Activated CD4-positive, alpha-beta T cell treated with anti-CD3 and anti-CD28 coated beads, Interleukin-2, amount 10 ng/mL, durations not matched to agents 24 days and 14 days (primary cell): ENCODE measurements around the gene CDRT15L2. TPM values are rescaled to one million over a fixed set of nuclear protein-coding genes. Genes with fewer than 3 reads are reported as not detected.
"Not testable (repeated sequence)": the region's sequence is repeated elsewhere in the genome, so short reads cannot be mapped to it uniquely, and the experiment has no call there.

ENCODE experiments used
- DNase-seq: peaks from one replicate; pipeline ENCODE4 v3.0.0; 2022
- H3K27ac Mint-ChIP-seq: one replicate; pipeline ENCODE4 v1.8.0; 2022; ENCODE audit warnings: mild to moderate bottlenecking, mixed read lengths
- H3K27me3 Mint-ChIP-seq: one replicate; pipeline ENCODE4 v1.8.0; 2022; ENCODE audit warnings: mixed read lengths
- H3K36me3 Mint-ChIP-seq: one replicate; pipeline ENCODE4 v1.8.0; 2022; ENCODE audit warnings: low read depth, mild to moderate bottlenecking, mixed read lengths
- H3K4me1 Mint-ChIP-seq: one replicate; pipeline ENCODE4 v1.8.0; 2021; ENCODE audit warnings: mixed read lengths
- H3K4me3 Mint-ChIP-seq: one replicate; pipeline ENCODE4 v1.8.0; 2022; ENCODE audit warnings: mild to moderate bottlenecking, moderate library complexity, mixed read lengths
- H3K9me3 Mint-ChIP-seq: one replicate; pipeline ENCODE4 v1.8.0; 2021; ENCODE audit warnings: mixed read lengths
- intact Hi-C: fragments of 100-400 bp; cut with micrococcal nuclease; formaldehyde crosslinking; loops from one replicate; pipeline ENCODE4 v1.15.1; 2023
- total RNA-seq: library from RNA; stranded (reverse); gene quantifications from 2 replicates; pipeline ENCODE4 v1.2.3, GENCODE V29; 2022

The CDRT15L2 gene
- total RNA-seq, result not detected in 2 replicates

GRCh38 chr17:20579424-20579823 is at the start of gene CDRT15L2:
TSS of gene CDRT15L2 (plus strand) at chr17:20579724. CDS start at chr17:20579744, 20 bp downstream.
- H3K27ac Mint-ChIP-seq, H3K36me3 Mint-ChIP-seq, H3K9me3 Mint-ChIP-seq, H3K4me3 Mint-ChIP-seq, H3K27me3 Mint-ChIP-seq, intact Hi-C loops, DNase-seq, H3K4me1 Mint-ChIP-seq: not testable (repeated sequence)

GRCh38 chr17:20530104-20530503 is 49.4 kb upstream of the CDRT15L2 start:
- intact Hi-C loops, DNase-seq, H3K9me3 Mint-ChIP-seq, H3K27me3 Mint-ChIP-seq, H3K27ac Mint-ChIP-seq, H3K36me3 Mint-ChIP-seq, H3K4me1 Mint-ChIP-seq: not testable (repeated sequence)
- peak overlapping the region; percentile 57 for H3K4me3 Mint-ChIP-seq

- DNase-seq, result peak; percentile 52
- H3K36me3 Mint-ChIP-seq, H3K27ac Mint-ChIP-seq, H3K27me3 Mint-ChIP-seq, H3K4me1 Mint-ChIP-seq, intact Hi-C loops, H3K9me3 Mint-ChIP-seq: not testable (repeated sequence)
- H3K4me3 Mint-ChIP-seq, result peak overlapping the region; percentile 86
Measured at GRCh38 chr17:20532544-20533090, 46.9 kb upstream of the CDRT15L2 start.

- DNase-seq, result peak; percentile 24
- H3K27me3 Mint-ChIP-seq, intact Hi-C loops, H3K36me3 Mint-ChIP-seq, H3K4me1 Mint-ChIP-seq, H3K9me3 Mint-ChIP-seq: not testable (repeated sequence)
- H3K4me3 Mint-ChIP-seq, result peak overlapping the region; percentile 86
- H3K27ac Mint-ChIP-seq, result peak overlapping the region; percentile 41
Measured at GRCh38 chr17:20533206-20533605, 46.3 kb upstream of the CDRT15L2 start.

- H3K4me3 Mint-ChIP-seq, H3K27ac Mint-ChIP-seq, H3K9me3 Mint-ChIP-seq, H3K36me3 Mint-ChIP-seq, H3K27me3 Mint-ChIP-seq, H3K4me1 Mint-ChIP-seq, intact Hi-C loops: not testable (repeated sequence)
- peak; percentile 52 for DNase-seq
Measured at GRCh38 chr17:20534711-20535550, 44.6 kb upstream of the CDRT15L2 start.

GRCh38 chr17:20540414-20540813 is 39.1 kb upstream of the CDRT15L2 start:
- H3K4me1 Mint-ChIP-seq, H3K36me3 Mint-ChIP-seq, H3K27me3 Mint-ChIP-seq, intact Hi-C loops, H3K27ac Mint-ChIP-seq, H3K4me3 Mint-ChIP-seq, DNase-seq, H3K9me3 Mint-ChIP-seq: not testable (repeated sequence)

- H3K27me3 Mint-ChIP-seq, H3K36me3 Mint-ChIP-seq, H3K4me1 Mint-ChIP-seq, H3K27ac Mint-ChIP-seq, intact Hi-C loops, H3K9me3 Mint-ChIP-seq, H3K4me3 Mint-ChIP-seq, DNase-seq: not testable (repeated sequence)
Measured at GRCh38 chr17:20540865-20541264, 38.7 kb upstream of the CDRT15L2 start.

- H3K9me3 Mint-ChIP-seq, H3K4me3 Mint-ChIP-seq, H3K4me1 Mint-ChIP-seq, H3K36me3 Mint-ChIP-seq, intact Hi-C loops, DNase-seq, H3K27me3 Mint-ChIP-seq, H3K27ac Mint-ChIP-seq: not testable (repeated sequence)
Measured at GRCh38 chr17:20541853-20542546, 37.5 kb upstream of the CDRT15L2 start.

- H3K9me3 Mint-ChIP-seq, H3K36me3 Mint-ChIP-seq, H3K4me3 Mint-ChIP-seq, intact Hi-C loops, H3K4me1 Mint-ChIP-seq, H3K27ac Mint-ChIP-seq, DNase-seq, H3K27me3 Mint-ChIP-seq: not testable (repeated sequence)
Measured at GRCh38 chr17:20547923-20548322, 31.6 kb upstream of the CDRT15L2 start.

GRCh38 chr17:20552920-20553319 is 26.6 kb upstream of the CDRT15L2 start:
- H3K9me3 Mint-ChIP-seq, H3K27ac Mint-ChIP-seq, H3K27me3 Mint-ChIP-seq, DNase-seq, H3K36me3 Mint-ChIP-seq, H3K4me3 Mint-ChIP-seq, H3K4me1 Mint-ChIP-seq, intact Hi-C loops: not testable (repeated sequence)

GRCh38 chr17:20554728-20555127 is 24.8 kb upstream of the CDRT15L2 start:
- H3K27me3 Mint-ChIP-seq, H3K9me3 Mint-ChIP-seq, intact Hi-C loops, H3K36me3 Mint-ChIP-seq, H3K27ac Mint-ChIP-seq, H3K4me1 Mint-ChIP-seq, H3K4me3 Mint-ChIP-seq: not testable (repeated sequence)
- peak; percentile 46 for DNase-seq

- DNase-seq, result peak; percentile 52
- H3K27ac Mint-ChIP-seq, H3K4me1 Mint-ChIP-seq, intact Hi-C loops, H3K27me3 Mint-ChIP-seq, H3K9me3 Mint-ChIP-seq, H3K36me3 Mint-ChIP-seq, H3K4me3 Mint-ChIP-seq: not testable (repeated sequence)
Measured at GRCh38 chr17:20555135-20556010, 24.2 kb upstream of the CDRT15L2 start.

- H3K27ac Mint-ChIP-seq, intact Hi-C loops, H3K27me3 Mint-ChIP-seq: not testable (repeated sequence)
Measured at GRCh38 chr17:20558096-20558495, 21.4 kb upstream of the CDRT15L2 start.

GRCh38 chr17:20559018-20559417 is 20.5 kb upstream of the CDRT15L2 start:
- DNase-seq, H3K9me3 Mint-ChIP-seq, H3K4me1 Mint-ChIP-seq, H3K36me3 Mint-ChIP-seq, H3K27me3 Mint-ChIP-seq, intact Hi-C loops, H3K27ac Mint-ChIP-seq, H3K4me3 Mint-ChIP-seq: not testable (repeated sequence)

More at GRCh38 chr17:20558096-20558495, 21.4 kb upstream of the CDRT15L2 start:
- H3K4me1 Mint-ChIP-seq, DNase-seq, H3K9me3 Mint-ChIP-seq, H3K36me3 Mint-ChIP-seq, H3K4me3 Mint-ChIP-seq: not testable (repeated sequence)
